Measurements from ENCODE around the gene LTN1.
A peak's percentile ranks its signal among the peaks of the same experiment; 100 is the strongest.
"Not testable (repeated sequence)": the region's sequence is repeated elsewhere in the genome, so short reads cannot be mapped to it uniquely, and the experiment has no call there.

LTN1 gene

DNA sequence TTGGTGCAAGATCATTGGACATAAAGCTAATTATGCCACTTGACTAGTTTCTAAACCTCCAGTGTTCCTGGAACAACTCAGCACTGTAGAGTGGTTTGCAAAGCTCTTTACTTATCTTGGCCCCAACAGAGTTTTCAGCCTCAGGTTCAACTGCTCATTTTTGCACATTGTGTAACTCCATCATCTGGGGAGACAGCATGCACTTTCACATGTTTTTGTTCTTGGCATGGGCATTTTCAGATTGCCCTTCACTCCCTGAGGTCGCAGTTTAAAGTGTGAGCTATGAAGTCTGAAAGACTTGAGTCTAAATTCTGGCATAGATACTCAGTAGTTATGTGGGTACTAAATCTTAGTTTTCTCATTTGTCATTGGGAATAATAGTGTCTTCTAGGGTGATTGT, 36.8 kb upstream of the LTN1 start:
- TF ChIP-seq, protein P1, sequence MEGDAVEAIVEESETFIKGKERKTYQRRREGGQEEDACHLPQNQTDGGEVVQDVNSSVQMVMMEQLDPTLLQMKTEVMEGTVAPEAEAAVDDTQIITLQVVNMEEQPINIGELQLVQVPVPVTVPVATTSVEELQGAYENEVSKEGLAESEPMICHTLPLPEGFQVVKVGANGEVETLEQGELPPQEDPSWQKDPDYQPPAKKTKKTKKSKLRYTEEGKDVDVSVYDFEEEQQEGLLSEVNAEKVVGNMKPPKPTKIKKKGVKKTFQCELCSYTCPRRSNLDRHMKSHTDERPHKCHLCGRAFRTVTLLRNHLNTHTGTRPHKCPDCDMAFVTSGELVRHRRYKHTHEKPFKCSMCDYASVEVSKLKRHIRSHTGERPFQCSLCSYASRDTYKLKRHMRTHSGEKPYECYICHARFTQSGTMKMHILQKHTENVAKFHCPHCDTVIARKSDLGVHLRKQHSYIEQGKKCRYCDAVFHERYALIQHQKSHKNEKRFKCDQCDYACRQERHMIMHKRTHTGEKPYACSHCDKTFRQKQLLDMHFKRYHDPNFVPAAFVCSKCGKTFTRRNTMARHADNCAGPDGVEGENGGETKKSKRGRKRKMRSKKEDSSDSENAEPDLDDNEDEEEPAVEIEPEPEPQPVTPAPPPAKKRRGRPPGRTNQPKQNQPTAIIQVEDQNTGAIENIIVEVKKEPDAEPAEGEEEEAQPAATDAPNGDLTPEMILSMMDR (IDR thresholded peaks at IDR 0.05; ENCODE audit: extremely low read depth, insufficient read depth, missing control alignments), result no peak
- in situ Hi-C loops (cut with MboI; ENCODE audit: low pct_unique_long_range_greater_than_20kb, low sequenced_read_pairs, unreplicated experiment), result no loop called here
- DNase-seq (ENCODE audit: low spot score), result no peak

DNA sequence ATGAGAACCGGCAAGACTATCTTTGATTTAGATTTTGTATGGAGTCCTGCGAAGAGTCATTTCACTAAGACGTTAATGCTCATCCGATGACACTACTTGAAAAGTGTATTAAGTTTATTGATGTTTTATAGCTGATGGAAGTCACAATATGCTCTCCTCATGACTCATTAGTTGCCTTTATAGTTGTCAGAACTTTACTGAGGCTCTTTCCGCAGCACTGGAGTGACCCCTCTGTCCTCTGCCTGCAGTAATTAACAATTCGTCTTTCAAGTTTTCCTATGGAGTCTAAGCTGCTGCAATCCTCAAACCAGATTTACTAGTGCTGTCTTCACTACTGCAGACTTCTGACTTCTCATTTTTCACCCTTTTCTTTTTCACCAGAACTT, 32.6 kb upstream of the LTN1 start:
- TF ChIP-seq, protein P1 (IDR thresholded peaks at IDR 0.05; ENCODE audit: extremely low read depth, insufficient read depth, missing control alignments), result no peak
- in situ Hi-C loops (cut with MboI; ENCODE audit: low pct_unique_long_range_greater_than_20kb, low sequenced_read_pairs, unreplicated experiment), result no loop called here
- DNase-seq (ENCODE audit: low spot score), result no peak

DNA sequence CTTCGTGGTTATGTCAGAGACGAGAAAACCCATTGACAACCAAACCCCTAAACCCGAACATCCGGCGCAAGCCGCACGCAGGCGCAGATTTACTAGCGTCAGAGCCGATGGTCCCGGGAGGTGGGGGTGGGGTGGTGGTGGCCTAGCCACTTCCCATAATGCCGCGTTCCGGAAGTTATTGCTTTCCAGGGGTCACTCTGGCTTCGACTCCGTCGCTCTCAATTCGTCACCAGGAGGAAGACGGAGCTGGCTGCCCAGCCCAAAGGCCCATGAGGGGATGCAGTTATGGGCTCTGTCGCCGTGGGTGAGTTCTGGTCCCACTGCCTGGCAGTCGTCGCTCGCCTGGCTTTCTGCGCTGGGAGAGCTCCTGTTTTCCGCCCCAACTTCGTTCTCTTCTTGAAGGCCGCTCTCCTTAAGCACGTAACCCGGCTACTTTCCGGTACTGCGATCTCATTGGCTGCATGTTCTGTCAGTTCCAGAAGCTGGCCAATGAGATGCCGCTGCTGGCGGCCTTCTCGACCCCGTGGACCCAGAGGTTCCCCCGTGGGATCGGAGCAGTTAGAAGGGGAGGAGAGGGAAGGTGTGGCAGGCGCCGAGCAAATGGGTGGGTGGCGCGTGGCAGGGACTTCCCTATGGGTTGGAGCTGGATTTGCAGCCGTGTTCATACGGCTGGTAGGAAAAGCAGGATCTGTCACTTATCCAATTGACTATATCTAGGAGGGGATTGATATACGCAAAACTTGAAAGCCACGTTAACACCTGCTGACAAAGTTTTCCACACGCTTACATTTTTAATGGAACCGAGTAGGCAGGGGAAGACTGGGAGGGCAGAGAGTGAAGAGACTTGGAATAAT, 32.0 kb upstream of the LTN1 start, which contains the start of gene USP16:
USP16 (plus strand) TSS at position 195 of the 854 bp plus-strand sequence. CDS start 3,246 bp downstream, outside the sequence.
- peak; percentile 96 for DNase-seq (ENCODE audit: low spot score)
- in situ Hi-C loops (cut with MboI; ENCODE audit: low pct_unique_long_range_greater_than_20kb, low sequenced_read_pairs, unreplicated experiment), result no loop called here
- TF ChIP-seq, protein P1 (IDR thresholded peaks at IDR 0.05; ENCODE audit: extremely low read depth, insufficient read depth, missing control alignments), result no peak

DNA sequence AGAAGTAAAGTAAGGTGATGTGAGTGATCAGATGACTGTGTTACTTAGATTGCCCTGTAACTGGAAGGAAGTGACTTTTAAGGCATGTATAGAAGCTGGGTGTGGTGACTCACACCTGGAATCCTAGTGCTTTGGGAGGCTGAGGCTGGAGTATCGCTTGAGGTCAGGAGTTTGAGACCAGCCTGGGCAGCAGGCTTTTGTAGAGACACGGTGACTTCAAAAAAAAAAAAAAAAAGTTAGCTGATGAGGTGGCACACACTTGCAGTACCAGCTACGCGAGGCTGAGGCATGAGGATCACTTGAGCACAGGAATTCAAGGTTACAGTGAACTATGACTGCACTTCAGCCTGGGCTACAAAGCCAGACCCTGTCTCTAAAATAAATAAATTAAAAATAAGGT, 29.5 kb upstream of the LTN1 start:
- TF ChIP-seq, protein P1 (IDR thresholded peaks at IDR 0.05; ENCODE audit: extremely low read depth, insufficient read depth, missing control alignments), result no peak
- DNase-seq (ENCODE audit: low spot score), result no peak
- in situ Hi-C loops (cut with MboI; ENCODE audit: low pct_unique_long_range_greater_than_20kb, low sequenced_read_pairs, unreplicated experiment), result no loop called here

DNA sequence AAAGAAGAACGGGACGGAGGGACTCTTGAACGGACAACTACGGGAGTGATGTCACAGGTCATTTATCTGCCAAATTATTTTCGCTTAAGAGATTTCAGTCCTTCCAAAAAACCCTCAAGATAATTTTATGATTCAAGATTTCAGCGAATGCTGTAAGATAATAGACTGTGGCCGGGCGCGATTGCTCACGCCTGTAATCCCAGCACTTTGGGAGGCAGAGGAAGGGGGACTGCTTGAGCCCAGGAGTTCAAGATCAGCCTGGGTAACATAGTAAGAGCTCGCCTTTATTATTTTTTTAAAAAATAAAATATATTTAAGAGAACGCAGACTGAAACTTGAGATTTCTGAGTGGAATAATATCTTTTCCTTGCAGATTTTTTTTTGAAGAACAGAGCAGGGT, 25.9 kb upstream of the LTN1 start:
- in situ Hi-C loops (cut with MboI; ENCODE audit: low pct_unique_long_range_greater_than_20kb, low sequenced_read_pairs, unreplicated experiment), result no loop called here
- DNase-seq (ENCODE audit: low spot score), result no peak
- TF ChIP-seq, protein P1 (IDR thresholded peaks at IDR 0.05; ENCODE audit: extremely low read depth, insufficient read depth, missing control alignments), result no peak

DNA sequence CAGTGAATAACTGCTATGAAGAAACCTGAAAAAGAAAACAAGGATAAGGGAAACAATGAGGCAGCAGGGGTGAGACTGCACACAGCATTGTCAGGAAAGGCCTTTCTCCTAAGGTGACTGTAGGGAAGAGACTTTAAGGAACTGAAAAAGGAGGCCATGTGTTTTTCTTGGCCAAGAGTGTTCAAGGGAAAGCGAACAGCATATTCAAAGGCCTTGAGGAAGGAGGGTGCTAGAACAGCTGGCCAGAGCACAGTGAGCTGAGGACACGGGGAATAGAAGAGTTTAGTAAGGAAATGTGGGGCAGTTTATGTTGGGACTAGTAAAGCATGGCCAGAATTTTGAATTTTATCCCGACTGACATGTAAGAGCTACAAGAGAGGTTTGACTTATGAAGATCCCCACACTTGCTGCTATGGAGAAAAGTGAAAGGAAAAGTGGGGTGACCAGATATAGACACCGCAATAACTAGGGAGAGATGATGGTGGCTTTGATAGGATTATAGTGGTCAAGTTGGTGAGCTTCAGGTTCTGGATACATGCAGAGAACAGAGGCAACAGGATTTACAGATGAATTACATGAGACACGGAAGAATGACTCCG, 25.1 kb upstream of the LTN1 start:
- DNase-seq (ENCODE audit: low spot score), result no peak
- TF ChIP-seq, protein P1 (IDR thresholded peaks at IDR 0.05; ENCODE audit: extremely low read depth, insufficient read depth, missing control alignments), result no peak
- in situ Hi-C loops (cut with MboI; ENCODE audit: low pct_unique_long_range_greater_than_20kb, low sequenced_read_pairs, unreplicated experiment), result no loop called here

DNA sequence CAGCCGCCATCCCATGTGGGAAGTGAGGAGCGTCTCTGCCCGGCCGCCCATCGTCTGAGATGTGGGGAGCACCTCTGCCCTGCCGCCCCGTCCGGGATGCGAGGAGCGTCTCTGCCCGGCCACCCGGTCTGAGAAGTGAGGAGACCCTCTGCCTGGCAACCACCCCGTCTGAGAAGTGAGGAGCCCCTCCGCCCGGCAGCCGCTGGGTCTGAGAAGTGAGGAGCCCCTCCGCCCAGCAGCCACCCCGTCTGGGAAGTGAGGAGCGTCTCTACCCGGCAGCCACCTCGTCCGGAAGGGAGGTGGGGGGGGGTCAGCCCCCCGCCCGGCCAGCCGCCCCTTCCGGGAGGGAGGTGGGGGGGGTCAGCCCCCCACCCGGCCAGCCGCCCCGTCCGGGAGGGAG, 18.6 kb upstream of the LTN1 start:
- in situ Hi-C loops (cut with MboI; ENCODE audit: low pct_unique_long_range_greater_than_20kb, low sequenced_read_pairs, unreplicated experiment); DNase-seq (ENCODE audit: low spot score): not testable (repeated sequence)

Data from GM13977 (cell line).